ENCODE measurements around the gene RASD2.

DNA sequence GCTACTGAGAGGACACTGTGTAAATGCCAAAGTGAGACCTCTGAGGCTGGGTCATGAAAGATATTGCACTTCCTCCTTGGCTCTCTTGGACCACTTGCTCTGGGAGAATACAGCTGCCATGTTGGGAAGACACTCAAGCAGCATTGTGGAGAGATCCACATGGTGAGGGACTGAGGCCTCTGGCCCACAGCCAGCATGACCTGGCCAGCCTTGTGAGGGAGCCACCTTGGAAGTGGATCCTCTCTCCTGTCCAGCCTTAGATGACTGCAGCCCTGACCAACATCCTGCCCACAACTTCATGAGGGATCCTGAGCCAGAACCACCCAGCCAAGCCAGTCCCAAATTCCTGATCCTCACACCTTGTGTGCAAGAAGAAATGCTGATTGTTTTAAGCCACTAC, 46.1 kb downstream of the RASD2 start:
- TF ChIP-seq, protein P1, sequence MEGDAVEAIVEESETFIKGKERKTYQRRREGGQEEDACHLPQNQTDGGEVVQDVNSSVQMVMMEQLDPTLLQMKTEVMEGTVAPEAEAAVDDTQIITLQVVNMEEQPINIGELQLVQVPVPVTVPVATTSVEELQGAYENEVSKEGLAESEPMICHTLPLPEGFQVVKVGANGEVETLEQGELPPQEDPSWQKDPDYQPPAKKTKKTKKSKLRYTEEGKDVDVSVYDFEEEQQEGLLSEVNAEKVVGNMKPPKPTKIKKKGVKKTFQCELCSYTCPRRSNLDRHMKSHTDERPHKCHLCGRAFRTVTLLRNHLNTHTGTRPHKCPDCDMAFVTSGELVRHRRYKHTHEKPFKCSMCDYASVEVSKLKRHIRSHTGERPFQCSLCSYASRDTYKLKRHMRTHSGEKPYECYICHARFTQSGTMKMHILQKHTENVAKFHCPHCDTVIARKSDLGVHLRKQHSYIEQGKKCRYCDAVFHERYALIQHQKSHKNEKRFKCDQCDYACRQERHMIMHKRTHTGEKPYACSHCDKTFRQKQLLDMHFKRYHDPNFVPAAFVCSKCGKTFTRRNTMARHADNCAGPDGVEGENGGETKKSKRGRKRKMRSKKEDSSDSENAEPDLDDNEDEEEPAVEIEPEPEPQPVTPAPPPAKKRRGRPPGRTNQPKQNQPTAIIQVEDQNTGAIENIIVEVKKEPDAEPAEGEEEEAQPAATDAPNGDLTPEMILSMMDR (IDR thresholded peaks at IDR 0.05) = no peak
- no peak for TF ChIP-seq POLR2AphosphoS5 (IDR thresholded peaks at IDR 0.05)
- no peak for TF ChIP-seq POLR2A (IDR thresholded peaks at IDR 0.05)
- TF ChIP-seq EP300 (IDR thresholded peaks at IDR 0.05; ENCODE audit: low read depth) = no peak

All from transverse colon (tissue), 4 donors.